Skeletal muscle cell (primary cell): Measurements from ENCODE around the gene TRIML1.
"Not testable (repeated sequence)": the region's sequence is repeated elsewhere in the genome, so short reads cannot be mapped to it uniquely, and the experiment has no call there.

Experiments used
- DNase-seq: peaks from one replicate; pipeline ENCODE4 v3.0.0-alpha.2; 2010; ENCODE audit warnings: low read depth
- H3K4me3 ChIP-seq: 2 replicates; pipeline ENCODE4 v1.5.1; 2011; ENCODE audit warnings: low read depth, mild to moderate bottlenecking, control low read depth, low read length, moderate library complexity

TRIML1 gene

GRCh38 chr4:188147176-188147575 lies 7.9 kb downstream of the TRIML1 start:
- DNase-seq = no peak
- H3K4me3 ChIP-seq = no peak overlapping the region

GRCh38 chr4:188147776-188148175 lies 8.5 kb downstream of the TRIML1 start:
- no peak overlapping the region for H3K4me3 ChIP-seq
- DNase-seq = no peak

GRCh38 chr4:188154668-188155405 lies 15.6 kb downstream of the TRIML1 start:
- H3K4me3 ChIP-seq = no peak overlapping the region
- DNase-seq = no peak

DNA sequence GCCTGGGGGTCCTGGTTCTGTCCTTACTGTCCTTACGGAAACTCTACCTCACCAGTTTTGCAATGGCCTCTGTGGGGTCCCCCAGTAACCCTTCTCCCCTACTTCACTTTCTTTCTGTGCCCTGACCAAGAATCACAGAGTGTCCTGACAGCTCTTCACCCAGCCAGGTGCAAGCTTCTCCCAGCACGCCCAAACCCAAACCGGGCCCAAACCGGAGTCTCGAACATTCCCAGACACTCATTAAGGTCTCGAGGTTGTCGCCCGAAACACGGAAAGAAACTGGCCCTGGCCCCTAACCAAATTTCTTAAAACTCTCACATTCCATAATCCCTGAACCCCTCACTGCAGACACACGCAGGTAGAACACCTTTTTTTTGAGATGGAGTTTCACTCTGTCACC lies 19.1 kb downstream of the TRIML1 start:
- H3K4me3 ChIP-seq = no peak overlapping the region
- DNase-seq = no peak

- DNase-seq, H3K4me3 ChIP-seq: not testable (repeated sequence)
Measured at GRCh38 chr4:188159513-188160226, 20.4 kb downstream of the TRIML1 start.

GRCh38 chr4:188160406-188160805 lies 21.2 kb downstream of the TRIML1 start:
- DNase-seq = no peak
- H3K4me3 ChIP-seq = no peak overlapping the region

DNA sequence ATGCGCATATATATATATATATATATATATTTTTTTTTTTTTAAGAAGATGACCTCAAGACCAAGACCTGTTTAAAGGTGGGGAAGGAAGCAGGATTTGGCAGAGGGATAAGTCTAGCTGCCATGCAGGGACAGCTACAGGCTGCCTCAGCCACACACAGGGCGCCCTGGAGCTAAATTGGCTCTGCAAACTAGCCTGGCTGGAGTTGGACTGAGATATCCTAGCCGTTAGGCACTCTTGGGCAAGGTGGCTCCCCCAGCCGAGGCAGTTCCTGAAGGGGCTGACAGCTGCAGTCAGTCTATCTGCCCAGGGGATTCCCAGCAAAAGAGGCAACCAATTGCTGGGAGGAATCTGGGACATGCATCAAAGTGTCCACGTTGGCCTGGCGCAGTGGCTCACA lies 21.9 kb downstream of the TRIML1 start:
- no peak for DNase-seq
- H3K4me3 ChIP-seq = no peak overlapping the region

GRCh38 chr4:188162698-188163097 lies 23.5 kb downstream of the TRIML1 start:
- no peak overlapping the region for H3K4me3 ChIP-seq
- no peak for DNase-seq

- DNase-seq = no peak
- no peak overlapping the region for H3K4me3 ChIP-seq
Measured at GRCh38 chr4:188168726-188169373, 29.6 kb downstream of the TRIML1 start.

DNA sequence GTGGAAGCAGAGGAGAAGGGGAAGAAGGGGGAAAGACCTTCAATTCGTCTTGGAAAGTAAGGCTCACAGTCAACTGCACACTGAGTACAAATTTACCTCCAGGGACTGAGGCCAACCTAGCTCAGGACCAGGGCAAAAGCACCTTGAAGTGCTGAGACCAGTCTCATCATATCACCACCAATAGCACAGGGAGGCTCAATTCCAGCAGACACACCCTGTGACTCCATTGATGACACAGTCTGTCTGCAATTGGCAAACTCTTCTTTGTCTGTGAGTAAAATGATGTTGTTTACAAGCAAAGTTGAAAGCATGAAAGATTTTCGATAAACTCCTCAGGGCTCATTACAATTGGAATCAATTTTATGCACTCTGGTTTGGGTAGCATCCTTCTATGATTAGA lies 32.3 kb downstream of the TRIML1 start:
- no peak overlapping the region for H3K4me3 ChIP-seq
- no peak for DNase-seq

GRCh38 chr4:188175288-188175687 lies 36.0 kb downstream of the TRIML1 start:
- no peak overlapping the region for H3K4me3 ChIP-seq
- DNase-seq = no peak

DNA sequence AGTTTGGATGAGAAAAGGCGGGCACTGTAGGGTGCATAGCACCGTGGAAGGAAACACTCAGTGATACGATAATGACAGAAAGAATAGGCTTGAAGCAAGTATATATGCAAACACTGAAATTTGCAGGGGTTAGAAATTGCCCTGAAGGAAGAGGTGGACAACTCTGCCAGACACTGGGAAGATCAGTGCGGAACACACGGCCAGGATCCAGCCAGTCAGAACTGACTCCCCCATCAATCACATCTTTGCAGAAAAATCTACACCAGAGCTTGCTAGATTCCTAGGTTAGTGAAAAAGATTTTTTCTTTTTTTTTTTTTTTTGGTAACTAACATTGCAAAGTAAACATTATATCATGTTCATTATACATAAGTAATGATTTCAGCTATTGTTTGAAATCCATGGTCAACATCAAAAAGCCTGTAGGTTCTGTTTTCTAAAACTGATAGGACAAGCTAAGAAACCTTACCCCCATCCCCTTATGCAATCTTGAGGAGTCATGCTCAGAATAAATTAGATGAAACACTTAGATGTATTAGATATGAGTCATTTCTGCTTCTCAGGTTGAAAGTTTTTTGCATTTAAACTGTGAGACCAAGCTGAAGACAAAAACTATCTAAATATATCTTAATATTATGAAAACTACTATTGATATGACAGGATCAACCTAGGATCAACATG lies 38.9 kb downstream of the TRIML1 start:
- H3K4me3 ChIP-seq = no peak overlapping the region
- DNase-seq = no peak

- H3K4me3 ChIP-seq = no peak overlapping the region
- DNase-seq = no peak
Measured at GRCh38 chr4:188178806-188179205, 39.6 kb downstream of the TRIML1 start.

DNA sequence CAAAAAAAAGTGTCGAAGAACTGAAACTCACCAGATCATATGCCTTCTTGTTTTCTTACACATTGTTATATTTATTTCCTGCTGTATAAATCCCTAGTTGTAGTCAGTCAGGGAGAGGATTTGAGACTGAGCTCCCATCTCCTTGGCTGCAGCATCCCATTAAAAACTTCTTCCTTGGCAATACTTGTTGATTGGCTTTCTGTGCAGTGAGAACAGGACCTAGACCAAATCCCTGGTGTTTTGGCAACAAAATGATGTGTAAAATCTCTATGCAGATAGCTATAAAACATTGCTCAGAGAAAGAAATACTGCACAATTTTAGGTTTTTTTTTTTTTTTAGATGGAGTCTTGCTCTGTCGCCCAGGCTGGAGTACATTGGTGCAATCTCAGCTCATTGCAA lies 47.9 kb downstream of the TRIML1 start:
- no peak overlapping the region for H3K4me3 ChIP-seq
- no peak for DNase-seq

DNA sequence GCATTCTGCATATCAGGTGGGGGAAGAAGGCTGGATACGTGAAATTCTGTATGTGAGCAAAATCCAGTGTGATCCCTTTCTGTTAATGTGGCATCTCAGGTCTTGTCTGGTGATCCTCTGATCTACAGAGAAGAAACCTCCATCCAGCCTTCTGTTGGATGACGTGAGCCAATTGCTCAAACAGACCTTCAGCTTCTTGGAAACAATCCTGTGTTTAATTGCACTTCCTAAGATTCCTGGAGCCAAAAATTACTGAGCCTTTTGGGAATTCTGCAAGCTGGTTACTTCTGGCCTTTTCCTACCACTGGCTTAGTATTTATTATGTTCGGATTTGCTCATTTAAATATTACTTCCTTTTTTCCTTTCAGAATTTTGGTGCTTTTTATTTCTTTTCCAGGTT lies 51.2 kb downstream of the TRIML1 start:
- no peak for DNase-seq
- H3K4me3 ChIP-seq = no peak overlapping the region

GRCh38 chr4:188194421-188194820 lies 55.2 kb downstream of the TRIML1 start:
- no peak for DNase-seq
- no peak overlapping the region for H3K4me3 ChIP-seq

- no peak for DNase-seq
- H3K4me3 ChIP-seq = no peak overlapping the region
Measured at GRCh38 chr4:188195389-188195985, 56.2 kb downstream of the TRIML1 start.

DNA sequence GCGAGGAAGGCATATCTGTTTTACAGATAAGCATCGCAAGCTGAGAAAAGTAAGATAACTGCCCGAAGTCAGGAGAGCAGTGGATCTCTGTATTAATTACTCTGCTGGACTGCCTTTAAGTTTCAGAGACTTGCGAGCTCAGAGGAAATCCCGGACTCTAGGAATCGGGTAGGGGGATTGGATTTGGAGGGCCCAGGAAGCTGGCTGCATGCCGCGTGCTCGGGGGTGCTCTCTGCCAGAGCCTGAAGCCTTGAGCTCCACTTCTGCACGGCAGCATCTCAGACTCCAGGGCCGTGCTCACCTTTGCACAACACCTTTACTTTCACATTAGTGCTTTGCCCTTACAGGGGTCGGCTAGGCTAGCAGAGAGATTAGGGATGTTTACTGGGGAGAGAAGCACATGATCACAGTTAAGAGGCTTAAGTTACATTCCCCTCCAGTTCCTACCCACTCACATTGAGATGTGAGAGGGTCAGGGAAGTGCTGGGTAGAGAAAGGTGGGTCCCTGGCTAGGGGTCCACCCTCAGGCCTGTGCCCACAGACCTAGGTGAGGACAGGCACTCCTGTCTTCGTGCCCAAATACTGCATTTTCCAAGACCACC lies 57.0 kb downstream of the TRIML1 start:
- no peak overlapping the region for H3K4me3 ChIP-seq
- no peak for DNase-seq
